ENCODE measurements around the gene IRF1. TPM values are rescaled to one million over a fixed set of nuclear protein-coding genes. Genes with fewer than 3 reads are reported as not detected.

The IRF1 gene
- total RNA-seq, 2 donors from 2014 or later: 5.6 to 7.3 TPM

DNA sequence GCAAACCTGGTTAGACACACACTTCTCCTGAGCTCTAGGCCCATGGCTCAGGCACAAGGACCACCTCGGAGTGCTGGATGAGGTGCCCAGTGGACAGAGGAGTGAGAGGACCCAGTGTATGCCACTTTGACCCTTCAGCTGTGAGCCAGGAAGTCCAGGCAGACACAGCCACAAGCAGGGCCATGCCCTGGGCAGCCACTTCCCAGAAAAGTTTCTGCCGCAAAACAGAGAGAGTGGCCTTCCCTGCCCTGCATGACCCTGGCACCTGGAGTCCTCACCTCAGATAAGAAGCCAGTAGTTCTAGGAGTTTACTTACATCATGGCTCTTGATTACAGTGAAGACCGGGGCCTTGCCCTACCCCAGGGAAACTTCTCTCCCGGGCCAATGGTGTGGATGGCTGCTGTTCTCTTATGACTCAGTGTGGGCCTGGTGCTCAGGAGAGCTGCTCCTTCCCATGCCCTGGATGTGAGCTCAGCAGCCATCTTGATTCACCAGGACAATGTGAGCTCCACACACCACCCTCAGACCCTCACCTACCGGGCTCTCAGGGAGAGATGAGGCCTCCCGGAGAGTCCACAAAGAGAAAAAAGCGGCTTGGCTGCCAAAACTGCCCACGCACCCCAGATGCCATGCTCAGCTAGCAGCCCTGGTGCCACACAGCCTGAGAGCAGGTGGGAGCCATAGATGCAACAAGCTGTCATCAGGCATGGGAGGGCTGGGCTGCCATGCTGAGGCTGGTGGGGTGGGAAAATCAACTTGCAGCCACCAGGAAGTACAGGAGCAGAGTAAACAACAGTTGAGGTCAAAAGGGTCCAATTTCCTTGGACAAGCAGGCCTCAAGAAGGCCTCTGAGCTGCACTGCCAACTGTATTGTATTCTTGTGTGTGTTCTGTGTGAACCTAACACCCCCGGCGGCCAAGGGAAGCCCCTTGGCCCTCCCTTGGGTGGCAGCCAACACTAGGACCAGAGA lies 11.7 kb upstream of the IRF1 start:
- Mint-ChIP-seq H3K4me3 (no peak overlapping the region), H3K27ac (no peak overlapping the region), H3K27me3 (ENCODE audit: insufficient read depth) (no peaks in the 10 kb centered on the region), H3K36me3 (ENCODE audit: low read depth) (no peaks in the 10 kb centered on the region), H3K4me1 (peaks cover 11% of the 10 kb centered on the region), H3K9me3 (no peaks in the 10 kb centered on the region)
- H3K27ac ChIP-seq (ENCODE audit: low read depth, low read length): no peak overlapping the region
- H3K36me3 ChIP-seq (ENCODE audit: control insufficient read depth, insufficient read depth, low read length): no peaks in the 10 kb centered on the region
- WGBS, 2 experiments (ENCODE audit: insufficient coverage in 1 of 2, insufficient read length in 1 of 2): 93 to 95% methylated on average over 4 to 10 of the region's 10 CpGs
- H3K9me3 ChIP-seq (ENCODE audit: control insufficient read depth, low read length): no peaks in the 10 kb centered on the region
- TF ChIP-seq, protein P1, sequence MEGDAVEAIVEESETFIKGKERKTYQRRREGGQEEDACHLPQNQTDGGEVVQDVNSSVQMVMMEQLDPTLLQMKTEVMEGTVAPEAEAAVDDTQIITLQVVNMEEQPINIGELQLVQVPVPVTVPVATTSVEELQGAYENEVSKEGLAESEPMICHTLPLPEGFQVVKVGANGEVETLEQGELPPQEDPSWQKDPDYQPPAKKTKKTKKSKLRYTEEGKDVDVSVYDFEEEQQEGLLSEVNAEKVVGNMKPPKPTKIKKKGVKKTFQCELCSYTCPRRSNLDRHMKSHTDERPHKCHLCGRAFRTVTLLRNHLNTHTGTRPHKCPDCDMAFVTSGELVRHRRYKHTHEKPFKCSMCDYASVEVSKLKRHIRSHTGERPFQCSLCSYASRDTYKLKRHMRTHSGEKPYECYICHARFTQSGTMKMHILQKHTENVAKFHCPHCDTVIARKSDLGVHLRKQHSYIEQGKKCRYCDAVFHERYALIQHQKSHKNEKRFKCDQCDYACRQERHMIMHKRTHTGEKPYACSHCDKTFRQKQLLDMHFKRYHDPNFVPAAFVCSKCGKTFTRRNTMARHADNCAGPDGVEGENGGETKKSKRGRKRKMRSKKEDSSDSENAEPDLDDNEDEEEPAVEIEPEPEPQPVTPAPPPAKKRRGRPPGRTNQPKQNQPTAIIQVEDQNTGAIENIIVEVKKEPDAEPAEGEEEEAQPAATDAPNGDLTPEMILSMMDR (conservative IDR thresholded peaks at IDR 0.05): no peak
- no peaks in the 10 kb centered on the region for H3K27me3 ChIP-seq (ENCODE audit: control insufficient read depth, insufficient read depth, low read length, poor library complexity, severe bottlenecking)
- no peak overlapping the region for H3K9ac ChIP-seq (ENCODE audit: extremely low read depth, low read length, poor library complexity, severe bottlenecking)
- H3K4me3 ChIP-seq (ENCODE audit: low read length): no peak overlapping the region
- no peak for DNase-seq
- H3K4me1 ChIP-seq (ENCODE audit: control insufficient read depth, insufficient read depth, low read length): no peaks in the 10 kb centered on the region

DNA sequence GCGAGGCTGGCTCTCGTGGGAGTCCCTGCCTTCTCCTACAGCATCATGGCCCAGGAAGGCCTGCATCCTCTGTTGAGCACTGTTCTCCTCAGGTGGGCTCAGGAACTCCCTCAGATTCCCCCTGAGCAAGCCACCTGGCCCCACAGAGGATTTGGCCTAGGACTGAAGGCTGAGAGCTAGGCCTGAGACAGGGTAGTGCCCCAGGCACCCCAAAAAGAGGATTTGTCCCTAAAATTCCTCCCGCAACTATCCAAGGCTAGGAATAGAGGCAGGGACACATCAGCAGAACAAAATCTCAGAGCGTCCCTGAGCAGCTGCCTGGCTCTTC lies 11.0 kb upstream of the IRF1 start:
- WGBS, 2 experiments (ENCODE audit: insufficient coverage in 1 of 2, insufficient read length in 1 of 2): 90 to 94% methylated on average over 2 to 4 of the region's 4 CpGs
- Histone ChIP-seq H3K4me3 (ENCODE audit: low read length) (no peak overlapping the region), H3K9ac (ENCODE audit: extremely low read depth, low read length, poor library complexity, severe bottlenecking) (no peak overlapping the region), H3K4me1 (ENCODE audit: control insufficient read depth, insufficient read depth, low read length) (no peaks in the 10 kb centered on the region), H3K36me3 (ENCODE audit: control insufficient read depth, insufficient read depth, low read length) (no peaks in the 10 kb centered on the region), H3K27ac (ENCODE audit: low read depth, low read length) (no peak overlapping the region), H3K9me3 (ENCODE audit: control insufficient read depth, low read length) (no peaks in the 10 kb centered on the region), H3K27me3 (ENCODE audit: control insufficient read depth, insufficient read depth, low read length, poor library complexity, severe bottlenecking) (no peaks in the 10 kb centered on the region)
- Mint-ChIP-seq H3K27ac (no peak overlapping the region), H3K4me1 (peaks cover 11% of the 10 kb centered on the region), H3K4me3 (no peak overlapping the region), H3K9me3 (no peaks in the 10 kb centered on the region), H3K27me3 (ENCODE audit: insufficient read depth) (no peaks in the 10 kb centered on the region), H3K36me3 (ENCODE audit: low read depth) (no peaks in the 10 kb centered on the region)
- DNase-seq: no peak
- TF ChIP-seq, protein P1 (conservative IDR thresholded peaks at IDR 0.05): no peak

DNA sequence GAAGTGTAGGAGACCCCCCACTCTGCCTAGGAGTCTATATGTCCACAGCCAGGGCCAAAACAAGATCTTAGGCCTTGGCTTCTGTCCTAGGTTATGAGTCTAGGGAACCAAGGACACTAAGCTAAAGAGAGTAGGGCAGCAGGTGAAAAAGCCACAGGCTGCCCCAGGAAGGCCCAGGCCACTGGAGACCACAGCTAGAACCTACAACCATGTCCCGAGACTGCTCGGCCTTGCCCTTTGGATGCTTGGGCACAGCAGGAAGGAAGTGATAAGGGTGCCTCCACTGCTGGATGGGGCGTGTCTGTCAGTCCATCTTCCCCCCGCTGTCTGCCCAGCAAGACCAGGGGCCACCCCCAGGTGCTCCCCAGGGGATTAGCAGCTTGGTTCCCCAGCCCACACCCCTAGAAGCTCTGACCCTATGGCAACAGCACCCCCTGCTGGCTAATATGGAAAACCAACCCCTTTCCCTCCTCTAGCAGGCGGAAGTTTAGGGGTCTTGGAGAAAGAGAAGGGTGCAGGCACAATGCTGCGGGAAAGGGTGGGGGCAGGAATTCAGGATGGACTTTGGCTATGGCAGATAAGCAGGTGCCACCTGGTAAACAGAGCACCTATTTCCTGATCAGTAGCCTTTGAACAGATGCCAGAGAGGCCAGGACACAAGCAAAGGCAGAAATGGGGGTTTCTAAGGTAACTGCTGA lies 10.5 kb upstream of the IRF1 start:
- Mint-ChIP-seq H3K36me3 (ENCODE audit: low read depth) (no peaks in the 10 kb centered on the region), H3K27me3 (ENCODE audit: insufficient read depth) (no peaks in the 10 kb centered on the region), H3K27ac (no peak overlapping the region), H3K9me3 (no peaks in the 10 kb centered on the region), H3K4me3 (no peak overlapping the region), H3K4me1 (peaks cover 9% of the 10 kb centered on the region)
- no peak overlapping the region for H3K27ac ChIP-seq (ENCODE audit: low read depth, low read length)
- H3K4me3 ChIP-seq (ENCODE audit: low read length): no peak overlapping the region
- peak; percentile 85 for DNase-seq
- WGBS, 2 experiments (ENCODE audit: insufficient coverage in 1 of 2, insufficient read length in 1 of 2): 67 to 93% methylated on average over 3 to 6 of the region's 6 CpGs
- H3K36me3 ChIP-seq (ENCODE audit: control insufficient read depth, insufficient read depth, low read length): no peaks in the 10 kb centered on the region
- H3K9ac ChIP-seq (ENCODE audit: extremely low read depth, low read length, poor library complexity, severe bottlenecking): no peak overlapping the region
- no peaks in the 10 kb centered on the region for H3K27me3 ChIP-seq (ENCODE audit: control insufficient read depth, insufficient read depth, low read length, poor library complexity, severe bottlenecking)
- no peaks in the 10 kb centered on the region for H3K4me1 ChIP-seq (ENCODE audit: control insufficient read depth, insufficient read depth, low read length)
- no peaks in the 10 kb centered on the region for H3K9me3 ChIP-seq (ENCODE audit: control insufficient read depth, low read length)
- TF ChIP-seq, protein P1 (conservative IDR thresholded peaks at IDR 0.05): peak; percentile 96

Measured in endodermal cell (in vitro differentiated cells).